ENCODE data around the gene MUC3A.

- TF ChIP-seq RAD21 (CRISPR knock-in tag; IDR thresholded peaks at IDR 0.05) (no peak), CBFB (CRISPR knock-in tag; IDR thresholded peaks at IDR 0.05) (no peak), ZKSCAN1 (IDR thresholded peaks at IDR 0.05; ENCODE audit: low read length) (no peak), BHLHE40 (IDR thresholded peaks at IDR 0.05; ENCODE audit: low read length) (no peak), FOSL2 (CRISPR knock-in tag; IDR thresholded peaks at IDR 0.05) (no peak), GABPB1 (CRISPR knock-in tag; IDR thresholded peaks at IDR 0.05) (no peak), SMAD3 (CRISPR knock-in tag; IDR thresholded peaks at IDR 0.05) (no peak), NR2F6 (IDR thresholded peaks at IDR 0.05) (no peak), NR2F6 (CRISPR knock-in tag; IDR thresholded peaks at IDR 0.05) (no peak), NR1H2 (CRISPR knock-in tag; IDR thresholded peaks at IDR 0.05; ENCODE audit: borderline replicate concordance, low read depth) (no peak)
Measured at GRCh38 chr7:100968031-100968430, 18.7 kb downstream of the MUC3A start.

Measured in HepG2 (cell line).